ENCODE data around the gene CELF4. TPM values are rescaled to one million over a fixed set of nuclear protein-coding genes. Genes with fewer than 3 reads are reported as not detected.

Gene CELF4
- total and polyA plus RNA-seq, 2 of the 4 experiments (the other 2 are of a cell fraction), result not detected

DNA sequence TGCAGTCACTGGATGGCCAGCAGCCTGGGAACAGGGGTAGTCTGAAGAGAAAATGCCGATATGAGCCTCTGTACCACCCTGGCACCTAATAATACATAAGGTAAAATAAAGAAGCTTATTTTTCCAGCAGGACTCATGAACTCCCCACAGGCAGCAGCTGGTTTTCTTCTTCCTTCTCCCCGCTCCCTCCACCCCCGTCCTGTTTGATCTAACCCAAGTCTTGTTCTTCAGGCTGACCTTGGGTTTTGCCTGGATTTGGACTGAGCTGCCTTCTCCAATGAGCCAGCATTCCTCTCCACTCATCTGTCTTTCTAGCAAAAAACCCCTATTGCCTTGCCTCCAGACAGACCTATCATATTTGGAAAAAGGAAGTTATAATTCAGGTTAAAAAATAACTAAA lies 111.8 kb downstream of the CELF4 start:
- no CpG with 5 or more reads among the region's 3 CpGs for WGBS, 2 experiments (ENCODE audit: extremely low coverage in 2 of 2, insufficient read length in 1 of 2)
- no peak overlapping the region for H3K4me3 ChIP-seq (ENCODE audit: insufficient read depth, low read depth, low read length)
- no peaks in the 10 kb centered on the region for H3K79me1 ChIP-seq (ENCODE audit: low read depth in 1 of 2, low read length in 2 of 2)
- H2BK20ac ChIP-seq (ENCODE audit: low read depth, low read length), result no peak overlapping the region
- H3K14ac ChIP-seq (replicated peaks; ENCODE audit: low read depth, low read length), result no peak overlapping the region
- no peak overlapping the region for H4K8ac ChIP-seq (ENCODE audit: low read depth in 2 of 2, low read length in 2 of 2)
- no TSS peak for BruUV-seq (replicated peaks)
- 0 out of 2 replicates have a peak, but pooled peaks have one; percentile 19 for ATAC-seq (ENCODE audit: low read depth)
- no peak overlapping the region for H2BK5ac ChIP-seq (ENCODE audit: low read depth, low read length, poor library complexity, severe bottlenecking)
- no peaks in the 10 kb centered on the region for H3K9me3 ChIP-seq (ENCODE audit: control insufficient read depth, insufficient read depth, low read length)
- POLR2A ChIA-PET (ENCODE audit: unreplicated experiment), result no interaction called here
- no peak overlapping the region; the same call in 1 of the 2 replicates for H3K18ac ChIP-seq (ENCODE audit: low read depth, low read length)
- no peak overlapping the region for H3K4ac ChIP-seq (ENCODE audit: low read depth, low read length)
- no peak for DNase-seq
- H3K36me3 ChIP-seq (ENCODE audit: control insufficient read depth, insufficient read depth, low read length), result no peaks in the 10 kb centered on the region
- peaks cover 14% of the 10 kb centered on the region; the same call in 1 of the 2 replicates for H3K27me3 ChIP-seq (ENCODE audit: control insufficient read depth, insufficient read depth, low read length)
- H3K4me2 ChIP-seq (ENCODE audit: low read depth, low read length), result no peak overlapping the region
- H4K20me1 ChIP-seq (ENCODE audit: insufficient read depth, low read length), result no peaks in the 10 kb centered on the region
- no peak overlapping the region for H2AFZ ChIP-seq (replicated peaks; ENCODE audit: low read length, poor library complexity)
- no peak for TF ChIP-seq ELK1 (IDR thresholded peaks at IDR 0.05; ENCODE audit: borderline replicate concordance, low read depth, low read length)
- TF ChIP-seq CEBPB (IDR thresholded peaks at IDR 0.05; ENCODE audit: low read depth, low read length), result no peak
- TF ChIP-seq RCOR1 (IDR thresholded peaks at IDR 0.05; ENCODE audit: insufficient replicate concordance, low read length), result no peak
- no peak for TF ChIP-seq NFE2L2 (IDR thresholded peaks at IDR 0.05; ENCODE audit: low read depth, low read length)
- no peak for TF ChIP-seq BHLHE40 (IDR thresholded peaks at IDR 0.05; ENCODE audit: low read depth, low read length)
- no peak for TF ChIP-seq MXI1 (IDR thresholded peaks at IDR 0.05; ENCODE audit: borderline replicate concordance, low read depth, low read length)
- no peak overlapping the region for H2BK120ac ChIP-seq (ENCODE audit: low read depth, low read length)
- dilution Hi-C loops (cut with HindIII; ENCODE audit: low sequenced_read_pairs, unreplicated experiment) (no loop called here), intact Hi-C loops (cut with micrococcal nuclease) (no loop called here), in situ Hi-C loops (cut with MboI; ENCODE audit: low sequenced_read_pairs) (no loop called here)
- peaks cover 11% of the 10 kb centered on the region; the same call in 1 of the 2 replicates for H3K4me1 ChIP-seq (ENCODE audit: control insufficient read depth, insufficient read depth, low read length)
- no peak overlapping the region for H3K56ac ChIP-seq (ENCODE audit: extremely low read depth, insufficient read depth, low read length)
- H4K5ac ChIP-seq (ENCODE audit: low read depth, low read length), result no peak overlapping the region
- H2BK15ac ChIP-seq (ENCODE audit: low read depth, low read length), result no peak overlapping the region
- no peak overlapping the region for H3K9ac ChIP-seq (ENCODE audit: low read depth, low read length)
- H2AK9ac ChIP-seq (replicated peaks; ENCODE audit: low read depth, low read length, poor library complexity), result no peak overlapping the region
- peak overlapping the region; percentile 17; the same call in 1 of the 2 replicates for H3K27ac ChIP-seq (ENCODE audit: insufficient read depth, low read length)
- H3K23ac ChIP-seq (ENCODE audit: low read depth, low read length), result no peak overlapping the region
- no peak overlapping the region for H4K91ac ChIP-seq (ENCODE audit: insufficient read depth, low read depth, low read length)
- no peaks in the 10 kb centered on the region; the same call in 1 of the 2 replicates for H3K9me1 ChIP-seq (ENCODE audit: insufficient read depth, low read length)
- H2AK5ac ChIP-seq (ENCODE audit: low read depth, low read length), result no peak overlapping the region
- CTCF ChIA-PET, result interaction anchor here (0.5 kb wide), 1 partner anchor 388 kb away, joined by 3 read pairs; no protein-coding TSS in a partner anchor
